Activated CD4-positive, alpha-beta memory T cell treated with anti-CD3 and anti-CD28 coated beads, Interleukin-2, amount 10 ng/mL, durations not matched to agents 7 days and 5 days (primary cell): ENCODE measurements around the gene CYYR1. TPM values are rescaled to one million over a fixed set of nuclear protein-coding genes. Genes with fewer than 3 reads are reported as not detected.

Experiments
- CTCF ChIA-PET: fragments of 350-600 bp; sonication (Branson Sonifier 250); formaldehyde crosslinking; loops from one replicate; lab custom pipeline; 2021; ENCODE audit warnings: antibody characterized with exemption, inconsistent platforms; lab: Charles Lee
- POLR2A ChIA-PET: fragments of 350-600 bp; sonication (Branson Sonifier 250); formaldehyde crosslinking; loops from one replicate; lab custom pipeline; 2021; ENCODE audit warnings: antibody characterized with exemption; lab: Charles Lee
- DNase-seq: peaks from one replicate; pipeline ENCODE4 v3.0.0-alpha.2; 2020
- H3K27ac Mint-ChIP-seq: one replicate; pipeline ENCODE4 v1.8.0; 2021; ENCODE audit warnings: mild to moderate bottlenecking, mixed read lengths
- H3K27me3 Mint-ChIP-seq: one replicate; pipeline ENCODE4 v1.8.0; 2021; ENCODE audit warnings: mixed read lengths
- H3K36me3 Mint-ChIP-seq: one replicate; pipeline ENCODE4 v1.8.0; 2021; ENCODE audit warnings: low read depth, mixed read lengths
- H3K4me1 Mint-ChIP-seq: one replicate; pipeline ENCODE4 v1.8.0; 2021; ENCODE audit warnings: mixed read lengths
- H3K4me3 Mint-ChIP-seq: one replicate; pipeline ENCODE4 v1.8.0; 2021; ENCODE audit warnings: mild to moderate bottlenecking, mixed read lengths
- H3K9me3 Mint-ChIP-seq: one replicate; pipeline ENCODE4 v1.8.0; 2021; ENCODE audit warnings: mixed read lengths
- total RNA-seq, 2 experiments: library from RNA; stranded (reverse); gene quantifications; one replicate each; pipeline ENCODE4 v1.2.3, GENCODE V29; 2021

Gene CYYR1
- total RNA-seq, 2 experiments from 2014 or later, result not detected

DNA sequence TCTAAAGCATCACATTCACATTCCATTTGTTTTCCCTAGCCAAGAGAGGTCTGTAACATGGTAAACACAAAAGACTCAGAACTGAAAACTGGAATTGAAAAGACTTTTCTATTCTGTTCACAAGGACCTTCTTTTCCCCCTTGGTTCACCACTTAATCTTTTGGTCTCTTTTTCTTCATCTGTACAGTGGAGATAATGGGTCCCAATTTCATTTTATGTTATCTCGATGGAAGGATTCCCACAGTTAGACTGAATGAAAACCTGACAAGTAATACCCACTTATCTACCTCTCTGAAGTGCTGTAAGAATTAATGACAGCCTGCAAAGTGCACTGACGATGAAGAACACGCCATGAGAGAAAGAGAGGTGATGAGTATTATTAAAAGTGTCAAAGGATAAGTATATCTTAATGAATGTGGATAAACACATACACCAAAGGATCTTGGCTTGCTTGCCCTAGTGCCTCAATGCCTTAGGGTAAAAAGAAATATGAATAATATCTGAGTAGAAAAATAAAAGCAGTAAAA is 71.5 kb downstream of the CYYR1 start:
- H3K9me3 Mint-ChIP-seq, result peaks cover 8% of the 10 kb centered on the region
- no peak overlapping the region for H3K4me3 Mint-ChIP-seq
- DNase-seq, result no peak
- no peaks in the 10 kb centered on the region for H3K27me3 Mint-ChIP-seq
- no peak overlapping the region for H3K27ac Mint-ChIP-seq
- ChIA-PET CTCF (no interaction called here), POLR2A (no interaction called here)
- H3K36me3 Mint-ChIP-seq, result no peaks in the 10 kb centered on the region
- no peaks in the 10 kb centered on the region for H3K4me1 Mint-ChIP-seq

DNA sequence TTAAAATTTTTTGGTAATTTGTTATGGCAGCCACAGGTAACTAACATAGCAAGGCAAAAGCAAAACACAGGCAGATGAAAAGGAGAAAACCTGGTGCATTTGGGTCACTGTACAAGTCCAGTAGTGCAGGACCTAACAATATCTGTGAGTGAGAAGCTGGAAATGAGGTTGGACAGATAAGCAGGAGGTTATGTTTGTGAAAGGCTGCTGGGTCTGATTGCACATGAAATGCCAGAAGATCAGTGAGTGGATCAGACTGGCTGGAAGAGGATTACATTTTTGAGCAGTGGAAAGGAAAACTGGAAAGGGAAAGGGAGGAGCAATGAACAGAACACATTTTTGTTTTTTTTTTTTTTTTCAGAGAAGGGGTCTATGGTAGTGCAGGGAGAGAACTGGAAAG is 73.6 kb downstream of the CYYR1 start:
- CTCF ChIA-PET, result no interaction called here
- POLR2A ChIA-PET, result no interaction called here
- no peaks in the 10 kb centered on the region for H3K27me3 Mint-ChIP-seq
- H3K4me1 Mint-ChIP-seq, result no peaks in the 10 kb centered on the region
- H3K36me3 Mint-ChIP-seq, result no peaks in the 10 kb centered on the region
- H3K4me3 Mint-ChIP-seq, result no peak overlapping the region
- DNase-seq, result no peak
- H3K9me3 Mint-ChIP-seq, result peaks cover 8% of the 10 kb centered on the region
- no peak overlapping the region for H3K27ac Mint-ChIP-seq

DNA sequence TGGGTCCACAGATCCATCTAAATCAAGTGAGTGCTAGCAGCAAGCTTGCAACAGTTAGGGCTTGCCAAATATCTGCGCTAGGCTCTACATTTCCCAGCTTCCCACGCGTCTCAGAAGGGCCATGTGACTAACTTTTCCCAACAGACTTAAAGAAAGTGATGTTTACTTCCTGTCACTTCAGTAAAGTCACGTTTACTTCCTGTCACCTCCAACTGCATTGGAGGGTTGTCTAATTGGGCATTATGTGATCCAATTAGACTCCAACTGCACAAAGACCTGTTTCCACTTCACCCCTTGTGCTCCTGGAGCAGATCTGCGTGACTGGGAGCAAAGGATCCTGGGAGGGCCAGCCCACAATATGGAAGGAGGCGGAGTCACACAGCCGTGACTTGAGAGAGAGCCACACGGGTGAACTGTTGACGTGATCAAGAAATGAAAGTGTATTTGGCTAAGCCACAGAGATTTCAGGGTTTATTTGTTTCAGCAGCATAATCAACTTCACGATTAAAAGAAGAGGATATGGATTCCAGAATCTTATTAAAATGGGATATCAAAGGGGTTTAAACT is 77.7 kb downstream of the CYYR1 start:
- Mint-ChIP-seq H3K36me3 (no peaks in the 10 kb centered on the region), H3K9me3 (peaks cover 10% of the 10 kb centered on the region), H3K27ac (no peak overlapping the region), H3K4me3 (no peak overlapping the region), H3K27me3 (no peaks in the 10 kb centered on the region), H3K4me1 (no peaks in the 10 kb centered on the region)
- ChIA-PET POLR2A (no interaction called here), CTCF (no interaction called here)
- DNase-seq, result no peak

DNA sequence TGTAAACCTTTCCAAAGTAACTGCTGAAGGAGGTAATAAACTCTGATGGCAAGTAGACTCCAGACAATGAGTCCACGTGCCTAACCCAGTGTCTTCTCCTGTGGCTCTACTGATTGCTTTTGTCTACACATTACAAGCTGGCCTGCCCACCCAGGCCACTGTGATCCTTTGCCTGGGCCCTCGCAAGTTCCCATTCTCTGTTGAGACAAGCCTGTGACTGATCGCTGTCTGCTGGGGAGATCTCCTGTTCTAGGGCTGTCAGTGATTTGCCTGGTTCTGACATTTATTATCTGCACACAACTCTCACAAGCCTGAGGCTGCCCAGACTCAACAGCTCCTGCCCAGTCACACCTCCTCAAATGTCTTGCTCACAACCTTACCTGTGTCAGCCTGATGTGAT is 81.4 kb downstream of the CYYR1 start:
- POLR2A ChIA-PET, result no interaction called here
- CTCF ChIA-PET, result no interaction called here
- DNase-seq, result no peak
- H3K27ac Mint-ChIP-seq, result no peak overlapping the region
- H3K9me3 Mint-ChIP-seq, result peaks cover 4% of the 10 kb centered on the region
- no peaks in the 10 kb centered on the region for H3K4me1 Mint-ChIP-seq
- H3K4me3 Mint-ChIP-seq, result no peak overlapping the region
- H3K36me3 Mint-ChIP-seq, result no peaks in the 10 kb centered on the region
- no peaks in the 10 kb centered on the region for H3K27me3 Mint-ChIP-seq

DNA sequence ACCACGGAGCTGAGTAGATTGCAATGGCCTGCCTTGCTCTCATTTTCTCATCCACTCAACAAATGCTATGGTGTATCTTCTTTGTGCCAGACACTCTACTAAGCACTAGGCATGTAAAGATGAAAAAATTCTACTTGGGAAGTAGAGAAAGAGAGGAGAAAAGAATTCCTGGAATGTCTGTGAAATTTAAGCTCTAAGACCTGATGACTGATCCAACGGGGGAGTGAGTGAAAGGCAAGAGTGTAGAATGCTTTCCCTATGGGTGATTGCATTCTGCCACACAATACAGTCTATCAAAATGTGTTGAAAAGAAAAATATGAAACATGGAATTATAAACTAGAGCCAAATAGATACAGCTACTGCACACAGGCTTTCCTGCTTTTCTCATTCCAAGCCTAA is 82.3 kb downstream of the CYYR1 start:
- H3K4me3 Mint-ChIP-seq, result no peak overlapping the region
- no peak for DNase-seq
- H3K27me3 Mint-ChIP-seq, result no peaks in the 10 kb centered on the region
- no peaks in the 10 kb centered on the region for H3K4me1 Mint-ChIP-seq
- no peaks in the 10 kb centered on the region for H3K36me3 Mint-ChIP-seq
- CTCF ChIA-PET, result no interaction called here
- H3K9me3 Mint-ChIP-seq, result peaks cover 4% of the 10 kb centered on the region
- no peak overlapping the region for H3K27ac Mint-ChIP-seq
- POLR2A ChIA-PET, result no interaction called here

DNA sequence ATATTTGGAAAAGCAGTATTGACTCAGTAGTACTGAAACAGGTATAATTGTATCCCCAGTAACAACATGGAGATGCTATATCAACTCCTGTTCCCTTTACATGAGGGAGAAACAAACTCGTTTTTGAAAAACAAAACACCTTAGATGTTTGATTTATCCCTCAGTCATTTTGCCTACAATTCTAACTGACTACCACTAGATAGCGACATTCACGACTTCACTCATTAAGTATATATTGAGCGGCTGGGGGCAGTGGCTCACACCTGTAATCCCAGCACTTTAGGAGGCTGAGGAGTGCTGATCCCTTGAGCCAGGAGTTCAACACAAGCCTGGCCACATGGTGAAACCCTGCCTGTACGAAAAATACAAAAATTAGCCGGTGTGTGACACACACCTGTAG is 83.3 kb downstream of the CYYR1 start:
- no peaks in the 10 kb centered on the region for H3K36me3 Mint-ChIP-seq
- CTCF ChIA-PET, result no interaction called here
- DNase-seq, result no peak
- POLR2A ChIA-PET, result no interaction called here
- no peak overlapping the region for H3K4me3 Mint-ChIP-seq
- H3K4me1 Mint-ChIP-seq, result no peaks in the 10 kb centered on the region
- H3K27ac Mint-ChIP-seq, result no peak overlapping the region
- peaks cover 4% of the 10 kb centered on the region for H3K9me3 Mint-ChIP-seq
- H3K27me3 Mint-ChIP-seq, result no peaks in the 10 kb centered on the region

DNA sequence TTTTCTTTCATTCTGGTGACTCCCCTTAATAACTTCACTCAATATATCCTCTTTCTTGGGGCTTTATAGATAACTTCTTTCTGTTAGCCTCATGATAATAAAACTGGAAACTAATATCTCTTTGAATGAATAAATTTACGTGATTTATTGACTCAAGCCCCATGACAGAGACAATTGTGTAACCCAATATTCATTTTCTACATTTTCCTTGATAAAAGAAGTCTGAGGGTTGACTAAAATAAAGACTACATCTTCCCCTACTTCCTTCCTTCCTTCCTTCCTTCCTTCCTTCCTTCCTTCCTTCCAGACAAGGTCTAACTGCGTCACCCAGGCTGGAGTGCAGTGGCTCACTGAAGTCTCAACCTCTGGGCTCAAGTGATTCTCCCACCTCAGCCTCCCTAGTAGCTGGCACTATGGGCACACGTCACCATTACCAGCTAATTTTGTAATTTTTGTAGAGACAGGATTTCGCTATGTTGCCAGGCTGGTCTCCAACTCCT is 85.1 kb downstream of the CYYR1 start:
- DNase-seq, result no peak
- ChIA-PET CTCF (no interaction called here), POLR2A (no interaction called here)
- Mint-ChIP-seq H3K9me3 (peaks cover 4% of the 10 kb centered on the region), H3K27me3 (no peaks in the 10 kb centered on the region), H3K4me1 (no peaks in the 10 kb centered on the region), H3K36me3 (no peaks in the 10 kb centered on the region), H3K4me3 (no peak overlapping the region), H3K27ac (no peak overlapping the region)

DNA sequence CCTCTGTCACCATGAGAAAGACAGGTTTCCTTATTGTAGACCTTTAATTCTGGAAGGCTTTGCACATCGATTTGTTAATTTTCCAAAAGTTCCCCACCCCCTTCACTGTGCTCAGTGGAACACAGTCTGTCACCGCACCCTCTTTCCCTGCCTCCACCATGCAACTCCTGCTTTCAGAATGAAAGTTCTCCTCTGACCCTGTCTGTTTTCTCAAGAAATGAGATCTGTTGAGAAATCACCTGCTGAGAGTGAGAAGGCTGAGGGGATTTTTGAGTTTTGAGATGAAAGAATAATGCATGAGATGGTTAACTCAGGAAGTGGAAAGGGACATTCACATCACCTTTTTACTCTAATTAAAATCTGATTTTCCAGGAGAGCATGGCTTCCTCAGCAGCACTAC is 99.6 kb downstream of the CYYR1 start:
- no peaks in the 10 kb centered on the region for H3K9me3 Mint-ChIP-seq
- POLR2A ChIA-PET, result no interaction called here
- CTCF ChIA-PET, result interaction anchor here (0.7 kb wide), 1 partner anchor 763 kb away, joined by 4 read pairs; no protein-coding TSS in a partner anchor
- H3K36me3 Mint-ChIP-seq, result no peaks in the 10 kb centered on the region
- no peak overlapping the region for H3K4me3 Mint-ChIP-seq
- DNase-seq, result no peak
- no peaks in the 10 kb centered on the region for H3K27me3 Mint-ChIP-seq
- H3K27ac Mint-ChIP-seq, result no peak overlapping the region
- peaks cover 4% of the 10 kb centered on the region for H3K4me1 Mint-ChIP-seq

DNA sequence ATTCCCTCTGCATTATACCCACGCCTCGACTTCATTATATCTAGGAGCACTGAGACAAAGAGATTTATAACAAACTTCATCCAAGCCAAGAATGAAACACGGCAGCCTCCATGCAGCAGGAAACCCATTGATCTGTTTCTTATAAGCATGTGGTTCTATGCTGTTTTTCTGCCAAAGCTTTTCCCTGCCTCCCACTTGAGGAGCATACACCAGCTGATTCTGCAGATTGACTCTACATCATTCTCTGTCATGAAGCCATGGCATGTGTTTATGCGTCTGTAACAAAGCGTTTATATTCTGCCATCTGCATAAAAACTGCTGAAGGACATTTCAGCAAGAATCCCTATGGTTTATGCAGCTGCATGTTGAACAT is 102.0 kb downstream of the CYYR1 start:
- Mint-ChIP-seq H3K4me3 (no peak overlapping the region), H3K27me3 (no peaks in the 10 kb centered on the region), H3K4me1 (peaks cover 4% of the 10 kb centered on the region), H3K27ac (no peak overlapping the region), H3K36me3 (no peaks in the 10 kb centered on the region), H3K9me3 (no peaks in the 10 kb centered on the region)
- DNase-seq, result no peak
- POLR2A ChIA-PET, result no interaction called here
- CTCF ChIA-PET, result no interaction called here

DNA sequence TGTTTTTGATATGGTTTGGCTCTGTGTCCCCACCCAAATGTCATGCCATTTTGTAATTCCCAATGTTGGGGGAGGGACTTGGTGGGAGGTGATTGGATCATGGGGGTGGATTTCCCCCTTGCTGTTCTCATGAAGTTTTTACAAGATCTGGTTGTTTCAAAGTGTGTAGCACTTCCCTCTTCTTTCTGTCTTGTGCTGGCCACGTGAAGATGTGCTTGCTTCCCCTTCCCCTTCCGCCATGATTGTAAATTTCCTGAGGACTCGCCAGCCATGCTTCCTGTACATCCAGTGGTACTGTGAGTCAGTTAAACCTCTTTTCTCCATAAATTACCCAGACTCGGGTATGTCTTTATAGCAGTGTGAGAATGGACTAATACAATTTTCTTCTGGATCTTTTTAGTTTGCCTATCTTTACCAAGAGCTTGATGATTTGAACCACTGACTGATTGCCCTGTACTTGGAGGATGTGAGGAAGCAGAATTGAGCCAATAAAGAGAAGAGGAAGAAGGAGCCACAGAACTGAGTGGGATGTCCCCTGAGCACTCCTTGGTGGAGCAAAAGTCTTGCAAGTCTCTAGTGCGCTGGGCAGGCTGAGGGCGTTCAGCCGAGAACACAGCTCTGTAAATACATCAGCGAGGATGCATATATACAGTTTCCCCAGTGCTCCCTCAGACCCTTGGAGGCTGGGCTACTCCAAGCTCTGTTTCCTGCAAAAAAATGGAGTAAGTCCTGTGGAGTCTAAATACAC is 102.6 kb downstream of the CYYR1 start:
- Mint-ChIP-seq H3K4me1 (peaks cover 4% of the 10 kb centered on the region), H3K4me3 (no peak overlapping the region), H3K36me3 (no peaks in the 10 kb centered on the region), H3K27me3 (no peaks in the 10 kb centered on the region), H3K9me3 (no peaks in the 10 kb centered on the region), H3K27ac (no peak overlapping the region)
- ChIA-PET CTCF (no interaction called here), POLR2A (no interaction called here)
- DNase-seq, result no peak

DNA sequence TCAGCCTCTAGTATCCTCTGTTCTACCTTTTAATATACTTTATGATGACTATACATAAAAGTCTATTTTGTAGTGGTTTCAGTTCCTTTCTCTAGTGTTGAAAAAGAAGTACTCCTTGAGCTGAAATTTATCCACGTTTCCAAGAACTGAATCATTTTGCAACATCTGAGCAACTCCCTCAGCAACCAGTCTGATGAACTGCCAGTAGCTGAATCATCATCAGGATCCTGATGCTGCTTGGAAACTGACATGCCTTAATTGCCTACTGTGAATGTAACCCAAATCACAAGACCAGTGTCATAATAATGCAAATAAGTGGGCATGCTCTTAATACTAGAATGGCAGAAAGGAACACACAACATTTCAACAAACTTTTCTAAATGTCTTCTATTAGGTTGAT is 103.3 kb downstream of the CYYR1 start:
- DNase-seq, result no peak
- Mint-ChIP-seq H3K4me1 (peaks cover 4% of the 10 kb centered on the region), H3K4me3 (no peak overlapping the region), H3K9me3 (no peaks in the 10 kb centered on the region), H3K27me3 (no peaks in the 10 kb centered on the region), H3K36me3 (no peaks in the 10 kb centered on the region), H3K27ac (no peak overlapping the region)
- ChIA-PET POLR2A (no interaction called here), CTCF (no interaction called here)

DNA sequence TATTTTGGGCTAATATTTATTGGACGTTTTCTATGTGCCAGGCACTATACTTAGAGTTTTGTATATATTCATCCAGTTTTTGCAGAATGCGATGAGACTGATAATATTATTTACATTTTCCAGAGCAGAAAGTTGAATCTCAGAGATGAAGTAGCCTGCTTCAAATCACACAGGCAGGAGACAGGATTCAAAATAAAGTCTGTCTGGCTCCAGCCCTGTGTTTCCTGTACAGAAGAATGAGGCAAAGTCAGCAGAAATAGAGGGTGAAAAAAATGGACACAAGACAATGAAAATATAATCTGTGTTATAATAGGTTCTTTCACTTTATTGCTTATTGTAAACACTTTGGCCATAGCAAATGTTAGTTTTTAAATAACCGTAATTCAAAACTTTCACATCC is 107.2 kb downstream of the CYYR1 start:
- Mint-ChIP-seq H3K4me3 (no peak overlapping the region), H3K27me3 (no peaks in the 10 kb centered on the region), H3K27ac (no peak overlapping the region), H3K36me3 (no peaks in the 10 kb centered on the region), H3K4me1 (no peaks in the 10 kb centered on the region), H3K9me3 (peaks cover 5% of the 10 kb centered on the region)
- CTCF ChIA-PET, result no interaction called here
- POLR2A ChIA-PET, result no interaction called here
- DNase-seq, result no peak

DNA sequence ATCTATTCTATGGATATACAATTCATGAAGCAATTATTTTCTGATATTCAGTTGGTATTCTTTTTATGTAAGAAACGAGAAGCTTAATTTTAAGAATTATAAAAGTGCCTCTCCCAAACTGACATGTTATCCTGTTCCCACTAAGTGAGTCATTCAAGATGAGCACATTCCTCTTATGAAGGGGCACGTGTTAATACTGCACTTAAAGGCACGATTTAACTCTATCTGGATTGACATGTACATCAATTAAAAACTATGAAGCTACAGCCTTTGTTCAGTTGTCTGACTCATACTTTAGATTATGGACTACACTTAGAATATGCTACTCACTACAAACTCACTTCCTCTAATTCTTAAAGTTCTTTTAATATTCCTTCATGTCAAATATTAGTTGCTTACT is 111.6 kb downstream of the CYYR1 start:
- Mint-ChIP-seq H3K4me1 (no peaks in the 10 kb centered on the region), H3K36me3 (no peaks in the 10 kb centered on the region), H3K4me3 (no peak overlapping the region), H3K27ac (no peak overlapping the region), H3K27me3 (no peaks in the 10 kb centered on the region), H3K9me3 (peaks cover 10% of the 10 kb centered on the region)
- ChIA-PET CTCF (no interaction called here), POLR2A (no interaction called here)
- DNase-seq, result no peak

DNA sequence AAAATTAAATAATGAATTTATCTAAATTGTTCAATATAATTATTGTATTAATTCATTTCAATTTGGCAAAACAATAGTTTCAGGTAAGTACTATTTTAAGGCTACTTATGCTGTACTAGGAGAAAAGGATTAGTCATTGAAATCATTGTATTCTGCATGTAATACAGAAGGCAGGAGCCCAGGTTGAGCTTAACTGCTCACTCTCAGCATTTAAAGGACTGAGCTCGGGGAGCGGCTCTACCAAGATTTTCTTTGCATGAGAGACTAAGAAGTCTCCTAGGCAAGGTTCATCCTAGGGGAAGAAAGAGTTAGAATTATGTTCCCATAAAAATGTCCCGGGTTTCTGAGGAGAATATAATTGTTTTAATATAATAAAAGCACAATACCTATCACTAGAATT is 112.5 kb downstream of the CYYR1 start:
- Mint-ChIP-seq H3K9me3 (peaks cover 10% of the 10 kb centered on the region), H3K27me3 (no peaks in the 10 kb centered on the region), H3K4me3 (no peak overlapping the region), H3K4me1 (no peaks in the 10 kb centered on the region), H3K36me3 (no peaks in the 10 kb centered on the region), H3K27ac (no peak overlapping the region)
- POLR2A ChIA-PET, result no interaction called here
- CTCF ChIA-PET, result no interaction called here
- no peak for DNase-seq
